Fibroblast of lung (primary cell): ENCODE results near the gene FLNB. TPM values are rescaled to one million over a fixed set of nuclear protein-coding genes. Genes with fewer than 3 reads are reported as not detected.

Experiments
- DNase-seq, 2 donors: peaks; one replicate each; pipeline versions ENCODE4 v3.0.0 to v3.0.0-alpha.2; 2010; ENCODE audit warnings: low read depth in 2 of 2
- H2AFZ ChIP-seq: 2 replicates; pipeline ENCODE4 v1.5.1; 2012; ENCODE audit warnings: low read length, control low read depth, inconsistent platforms
- H3K27ac ChIP-seq: 2 replicates; pipeline ENCODE4 v1.5.1; 2011; ENCODE audit warnings: low read length, control low read depth; ENCODE audit not compliant: insufficient read depth
- H3K27me3 ChIP-seq: 2 replicates; pipeline ENCODE4 v1.5.1; 2011; ENCODE audit warnings: mild to moderate bottlenecking, low read length; ENCODE audit not compliant: control insufficient read depth, insufficient read depth
- H3K36me3 ChIP-seq: 2 replicates; pipeline ENCODE4 v1.5.1; 2011; ENCODE audit warnings: low read length; ENCODE audit not compliant: control insufficient read depth, insufficient read depth
- H3K4me1 ChIP-seq: 2 replicates; pipeline ENCODE4 v1.5.1; 2011; ENCODE audit warnings: low read length; ENCODE audit not compliant: control insufficient read depth, insufficient read depth; ENCODE audit errors: extremely low read depth
- H3K4me2 ChIP-seq: 2 replicates; pipeline ENCODE4 v1.5.1; 2011; ENCODE audit warnings: low read length, control low read depth; ENCODE audit not compliant: insufficient read depth; ENCODE audit errors: extremely low read depth
- H3K4me3 ChIP-seq, 4 experiments: fragments of 200-600 bp in 1 of 4; sonication (generic) in 1 of 4; replicated peaks in 1 of 4; 2 replicates each; pipeline ENCODE4 v1.5.1; 2011 to 2016; ENCODE audit warnings: low read length in 4 of 4, low read depth in 3 of 4, mild to moderate bottlenecking in 3 of 4, control low read depth in 2 of 4, inconsistent platforms in 1 of 4, mixed read lengths in 1 of 4; ENCODE audit not compliant: insufficient read depth in 1 of 4; ENCODE audit errors: control extremely low read depth in 1 of 4
- H3K79me2 ChIP-seq: 2 replicates; pipeline ENCODE4 v1.5.1; 2012; ENCODE audit warnings: mild to moderate bottlenecking, low read length, inconsistent platforms; ENCODE audit not compliant: control insufficient read depth, insufficient read depth
- H3K9ac ChIP-seq: 2 replicates; pipeline ENCODE4 v1.5.1; 2011; ENCODE audit warnings: mild to moderate bottlenecking, low read length, control low read depth; ENCODE audit not compliant: insufficient read depth
- H3K9me3 ChIP-seq: 2 replicates; pipeline ENCODE4 v1.5.1; 2012; ENCODE audit warnings: low read depth, low read length; ENCODE audit not compliant: control insufficient read depth, insufficient read depth
- H4K20me1 ChIP-seq: 2 replicates; pipeline ENCODE4 v1.5.1; 2011; ENCODE audit warnings: low read length; ENCODE audit not compliant: control insufficient read depth, insufficient read depth; ENCODE audit errors: extremely low read depth
- CTCF ChIP-seq, 2 donors: IDR thresholded peaks in 1 of 2; conservative IDR thresholded peaks in 1 of 2; 1 replicate in 1 of 2; 2 replicates in 1 of 2; pipeline ENCODE4 v1.5.1; 2011 to 2012; ENCODE audit warnings: low read length in 2 of 2, control low read depth in 1 of 2, inconsistent platforms in 1 of 2, low read depth in 1 of 2, mild to moderate bottlenecking in 1 of 2
- EZH2 ChIP-seq: IDR thresholded peaks from 2 replicates; pipeline ENCODE4 v1.5.1; 2012; ENCODE audit warnings: low read length, control low read depth, mild to moderate bottlenecking; ENCODE audit errors: missing control alignments
- polyA plus RNA-seq, 2 donors: library from polyadenylated mRNA; depleted of rRNA in 1 of 2; stranded (reverse) in 1 of 2; unstranded in 1 of 2; fragments of >200 nt; gene quantifications; 2 replicates each; pipeline ENCODE4 v1.2.1, GENCODE V29; 2011 to 2012; ENCODE audit warnings: missing spikeins in 1 of 2
- total RNA-seq: library from RNA; depleted of rRNA; stranded (reverse); fragments of >200 nt; gene quantifications from 2 replicates; pipeline ENCODE4 v1.2.1, GENCODE V29; 2014

FLNB gene
- total and polyA plus RNA-seq, 2 donors (not counting 1 experiment from before 2014, with no cell fraction given) = 81.7 to 105 TPM

- Histone ChIP-seq H3K4me3 (no peak overlapping the region), H3K27me3 (no peaks in the 10 kb centered on the region), H3K36me3 (peaks cover 10% of the 10 kb centered on the region), H3K9ac (no peak overlapping the region), H3K4me1 (peaks cover 17% of the 10 kb centered on the region), H3K27ac (no peak overlapping the region), H3K79me2 (no peaks in the 10 kb centered on the region), H3K9me3 (no peaks in the 10 kb centered on the region), H3K4me2 (no peak overlapping the region), H4K20me1 (no peaks in the 10 kb centered on the region), H2AFZ (no peak overlapping the region)
- TF ChIP-seq EZH2 (no peak), CTCF (conservative IDR thresholded peaks at IDR 0.05 in 1 of 2, IDR thresholded peaks at IDR 0.05 in 1 of 2; ENCODE audit: low read depth in 1 of 2, low read length in 2 of 2) (no peak)
- no peak for DNase-seq
Measured at GRCh38 chr3:58158442-58159153, 150.4 kb downstream of the FLNB start.

GRCh38 chr3:58160399-58160798 lies 152.2 kb downstream of the FLNB start:
- Histone ChIP-seq H3K4me1 (peaks cover 26% of the 10 kb centered on the region), H2AFZ (no peak overlapping the region), H3K27me3 (no peaks in the 10 kb centered on the region)

More at GRCh38 chr3:58160399-58160798, 152.2 kb downstream of the FLNB start:
- H3K4me3 ChIP-seq = no peak overlapping the region
- H3K9ac ChIP-seq = no peak overlapping the region
- H4K20me1 ChIP-seq = no peaks in the 10 kb centered on the region
- no peaks in the 10 kb centered on the region for H3K79me2 ChIP-seq
- H3K36me3 ChIP-seq = peaks cover 14% of the 10 kb centered on the region
- no peak overlapping the region for H3K4me2 ChIP-seq
- no peak overlapping the region for H3K27ac ChIP-seq
- H3K9me3 ChIP-seq = no peaks in the 10 kb centered on the region
- DNase-seq = no peak
- TF ChIP-seq EZH2 = no peak
- no peak for TF ChIP-seq CTCF (conservative IDR thresholded peaks at IDR 0.05 in 1 of 2, IDR thresholded peaks at IDR 0.05 in 1 of 2; ENCODE audit: low read depth in 1 of 2, low read length in 2 of 2)
